ENCODE results near the gene RBL1. TPM values are rescaled to one million over a fixed set of nuclear protein-coding genes. Genes with fewer than 3 reads are reported as not detected.
"Not testable (repeated sequence)": the region's sequence is repeated elsewhere in the genome, so short reads cannot be mapped to it uniquely, and the experiment has no call there.

Gene RBL1
- total and polyA plus RNA-seq, 7 donors, result 0.82 to 10.7 (median 4.0) TPM

- Histone ChIP-seq H3K36me3 (ENCODE audit: insufficient read depth in 1 of 2, low read depth in 1 of 2) (peaks cover 0 to 20% of the 10 kb centered on the region in 2 donors), H3K27me3 (ENCODE audit: insufficient read depth in 3 of 3, low read length in 2 of 3) (no peaks in the 10 kb centered on the region), H3K27ac (no peak overlapping the region), H3K4me1 (no peaks in the 10 kb centered on the region), H3K9me3 (no peaks in the 10 kb centered on the region), H3K4me3 (no peak overlapping the region)
- intact Hi-C loops (cut with DNase I), result no loop called here
- ATAC-seq, result no peak
- WGBS, 3 donors, result 58 to 91% (median 64%) methylated on average over 1 of the region's 1 CpG
- no peak for TF ChIP-seq CTCF (IDR thresholded peaks at IDR 0.05)
- no peak for DNase-seq
Measured at GRCh38 chr20:36997121-36997520, 98.7 kb downstream of the RBL1 start.

- intact Hi-C loops (cut with DNase I); H3K4me1 ChIP-seq; ATAC-seq; DNase-seq; H3K27ac ChIP-seq; H3K27me3 ChIP-seq (ENCODE audit: insufficient read depth in 3 of 3, low read length in 2 of 3); H3K4me3 ChIP-seq; H3K9me3 ChIP-seq: not testable (repeated sequence)
- 95 to 99% (median 97%) methylated on average over 4 of the region's 4 CpGs for WGBS, 3 donors
- peaks cover 0 to 20% of the 10 kb centered on the region in 2 donors for H3K36me3 ChIP-seq (ENCODE audit: insufficient read depth in 1 of 2, low read depth in 1 of 2)
Measured at GRCh38 chr20:36994221-36994620, 101.6 kb downstream of the RBL1 start.

GRCh38 chr20:36992802-36993334 is 102.9 kb downstream of the RBL1 start:
- WGBS, 3 donors, result 92 to 95% (median 93%) methylated on average over 4 of the region's 4 CpGs
- Histone ChIP-seq H3K9me3 (no peaks in the 10 kb centered on the region), H3K36me3 (ENCODE audit: insufficient read depth in 1 of 2, low read depth in 1 of 2) (peaks cover 0 to 12% of the 10 kb centered on the region in 2 donors), H3K4me1 (no peaks in the 10 kb centered on the region), H3K27me3 (ENCODE audit: insufficient read depth in 3 of 3, low read length in 2 of 3) (no peaks in the 10 kb centered on the region), H3K4me3 (no peak overlapping the region), H3K27ac (no peak overlapping the region)
- intact Hi-C loops (cut with DNase I), result no loop called here
- DNase-seq, result no peak
- no peak for TF ChIP-seq CTCF (IDR thresholded peaks at IDR 0.05)
- ATAC-seq, result no peak

- Histone ChIP-seq H3K36me3 (ENCODE audit: insufficient read depth in 1 of 2, low read depth in 1 of 2) (peaks cover 0 to 7% of the 10 kb centered on the region in 2 donors), H3K27ac (no peak overlapping the region), H3K9me3 (no peaks in the 10 kb centered on the region), H3K4me1 (no peaks in the 10 kb centered on the region), H3K4me3 (no peak overlapping the region), H3K27me3 (ENCODE audit: insufficient read depth in 3 of 3, low read length in 2 of 3) (no peaks in the 10 kb centered on the region)
- WGBS, 3 donors, result 83 to 91% (median 86%) methylated on average over 3 of the region's 3 CpGs
- no peak for ATAC-seq
- intact Hi-C loops (cut with DNase I), result no loop called here
- DNase-seq, result no peak
- TF ChIP-seq CTCF (IDR thresholded peaks at IDR 0.05), result no peak
Measured at GRCh38 chr20:36991703-36992102, 104.1 kb downstream of the RBL1 start.

GRCh38 chr20:36989797-36990196 is 106.0 kb downstream of the RBL1 start:
- H3K36me3 ChIP-seq (ENCODE audit: insufficient read depth in 1 of 2, low read depth in 1 of 2), result no peaks in the 10 kb centered on the region
- no peaks in the 10 kb centered on the region for H3K27me3 ChIP-seq (ENCODE audit: insufficient read depth in 3 of 3, low read length in 2 of 3)
- no peak for TF ChIP-seq CTCF (IDR thresholded peaks at IDR 0.05)
- no peak for DNase-seq
- no peak overlapping the region for H3K27ac ChIP-seq
- no peak overlapping the region for H3K4me3 ChIP-seq
- intact Hi-C loops (cut with DNase I), result no loop called here
- H3K4me1 ChIP-seq, result no peaks in the 10 kb centered on the region
- H3K9me3 ChIP-seq, result no peaks in the 10 kb centered on the region
- 78 to 86% (median 79%) methylated on average over 6 of the region's 6 CpGs for WGBS, 3 donors
- no peak for ATAC-seq

Measured in psoas muscle (tissue), 8 donors.